AG04449 (cell line): Measurements from ENCODE around the gene GTF3C1.

Experiments
- CTCF ChIA-PET: fragments of 350-600 bp; formaldehyde crosslinking; extraction: SDS; loops from one replicate; lab custom pipeline; 2021; ENCODE audit warnings: antibody characterized with exemption; lab: Yijun Ruan, JAX
- POLR2A ChIA-PET: fragments of 400-600, 350-600 bp; formaldehyde crosslinking; extraction: SDS; loops from one replicate; lab custom pipeline; 2020; ENCODE audit warnings: antibody characterized with exemption, inconsistent platforms; lab: Yijun Ruan, JAX
- DNase-seq: peaks from one replicate; pipeline ENCODE4 v3.0.0-alpha.2; 2010; ENCODE audit warnings: low read depth, low spot score
- H3K4me3 ChIP-seq: 2 replicates; pipeline ENCODE4 v1.5.1; 2011; ENCODE audit warnings: low read depth, mild to moderate bottlenecking, control low read depth, low read length
- CTCF ChIP-seq: IDR thresholded peaks from one replicate; pipeline ENCODE4 v1.5.1; 2011; ENCODE audit warnings: mild to moderate bottlenecking, moderate library complexity, low read length, control low read depth, inconsistent platforms; ENCODE audit not compliant: insufficient read depth; ENCODE audit errors: missing control alignments

The GTF3C1 gene

GRCh38 chr16:27421961-27422740 is 127.6 kb downstream of the GTF3C1 start:
- ChIA-PET POLR2A (no interaction called here), CTCF (interaction anchor here (0.8 to 1.9 kb wide), 3 partner anchors 9 to 31 kb away, joined by 3 to 4 read pairs (median 3); no protein-coding TSS in a partner anchor)
- no peak for TF ChIP-seq CTCF
- no peak overlapping the region for H3K4me3 ChIP-seq
- DNase-seq = no peak

- no peak for TF ChIP-seq CTCF
- no peak overlapping the region for H3K4me3 ChIP-seq
- DNase-seq = no peak
- POLR2A ChIA-PET = no interaction called here
- CTCF ChIA-PET = no interaction called here
These were observed 132.6 kb downstream of the GTF3C1 start for GRCh38 chr16:27417047-27417671.

- DNase-seq = no peak
- ChIA-PET POLR2A (no interaction called here), CTCF (no interaction called here)
- H3K4me3 ChIP-seq = no peak overlapping the region
- no peak for TF ChIP-seq CTCF
These were observed 134.8 kb downstream of the GTF3C1 start for GRCh38 chr16:27414788-27415431.

- POLR2A ChIA-PET = no interaction called here
- H3K4me3 ChIP-seq = no peak overlapping the region
- CTCF ChIA-PET = no interaction called here
- TF ChIP-seq CTCF = no peak
- DNase-seq = no peak
These were observed 135.8 kb downstream of the GTF3C1 start for GRCh38 chr16:27413956-27414355.

GRCh38 chr16:27410761-27411160 is 139.0 kb downstream of the GTF3C1 start:
- ChIA-PET POLR2A (no interaction called here), CTCF (no interaction called here)
- TF ChIP-seq CTCF = no peak
- H3K4me3 ChIP-seq = no peak overlapping the region
- no peak for DNase-seq
